NT2/D1 (cell line): ENCODE measurements around the gene ARSB.

Experiments
- DNase-seq: peaks from one replicate; pipeline ENCODE4 v3.0.0-alpha.2; 2011; ENCODE audit warnings: low read depth, low spot score
- H3K27me3 ChIP-seq: 2 replicates; pipeline ENCODE4 v1.6.0; 2011; ENCODE audit warnings: mild to moderate bottlenecking; ENCODE audit not compliant: insufficient read length, insufficient read depth
- H3K36me3 ChIP-seq: 2 replicates; pipeline ENCODE4 v1.6.1; 2011; ENCODE audit warnings: mild to moderate bottlenecking, low read length, mixed read lengths; ENCODE audit not compliant: insufficient read depth, insufficient read length
- H3K4me1 ChIP-seq: 2 replicates; pipeline ENCODE4 v1.5.1; 2011; ENCODE audit not compliant: insufficient read depth, insufficient read length
- H3K4me3 ChIP-seq: 2 replicates; pipeline ENCODE4 v1.5.1; 2011; ENCODE audit warnings: low read depth; ENCODE audit not compliant: insufficient read length
- H3K9ac ChIP-seq: 2 replicates; pipeline ENCODE4 v1.6.0; 2011; ENCODE audit warnings: low read depth; ENCODE audit not compliant: insufficient read length
- H3K9me3 ChIP-seq: 2 replicates; pipeline ENCODE4 v1.5.1; 2011; ENCODE audit warnings: mild to moderate bottlenecking, low read length; ENCODE audit not compliant: insufficient read depth
- SUZ12 ChIP-seq: IDR thresholded peaks from 2 replicates; pipeline ENCODE4 v1.6.1; 2011; ENCODE audit not compliant: insufficient read length, insufficient read depth; ENCODE audit errors: extremely low read depth
- YY1 ChIP-seq: IDR thresholded peaks from 2 replicates; pipeline ENCODE4 v1.6.1; 2011; ENCODE audit not compliant: insufficient read length, insufficient read depth
- ZNF274 ChIP-seq: IDR thresholded peaks from 2 replicates; pipeline ENCODE4 v1.6.1; 2011; ENCODE audit warnings: mild to moderate bottlenecking, low read depth, low read length

Gene ARSB

DNA sequence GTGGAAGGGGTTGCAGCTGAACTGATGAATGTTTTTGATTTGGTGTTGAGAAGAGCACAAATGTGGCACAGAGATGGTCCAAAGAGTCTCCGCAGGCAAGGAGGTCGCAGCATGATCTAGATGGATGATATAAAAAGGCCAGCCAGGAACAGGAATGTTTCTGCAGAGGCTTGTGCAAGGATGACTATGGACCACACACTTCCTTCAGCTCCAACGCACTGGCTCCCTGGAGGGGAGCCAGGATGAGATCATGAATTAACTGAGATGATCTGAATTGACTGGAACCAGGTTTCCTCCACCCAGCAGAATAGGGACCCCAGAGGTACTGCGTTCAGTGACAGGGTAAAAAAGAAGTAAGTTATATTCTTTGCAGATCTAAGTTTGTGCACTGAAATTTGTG is 89.0 kb downstream of the ARSB start:
- TF ChIP-seq YY1 (no peak), ZNF274 (no peak), SUZ12 (no peak)
- Histone ChIP-seq H3K9me3 (no peaks in the 10 kb centered on the region; the same call in 1 of the 2 replicates), H3K36me3 (no peaks in the 10 kb centered on the region), H3K4me1 (no peaks in the 10 kb centered on the region), H3K9ac (no peak overlapping the region), H3K27me3 (no peaks in the 10 kb centered on the region), H3K4me3 (no peak overlapping the region)
- DNase-seq: no peak

DNA sequence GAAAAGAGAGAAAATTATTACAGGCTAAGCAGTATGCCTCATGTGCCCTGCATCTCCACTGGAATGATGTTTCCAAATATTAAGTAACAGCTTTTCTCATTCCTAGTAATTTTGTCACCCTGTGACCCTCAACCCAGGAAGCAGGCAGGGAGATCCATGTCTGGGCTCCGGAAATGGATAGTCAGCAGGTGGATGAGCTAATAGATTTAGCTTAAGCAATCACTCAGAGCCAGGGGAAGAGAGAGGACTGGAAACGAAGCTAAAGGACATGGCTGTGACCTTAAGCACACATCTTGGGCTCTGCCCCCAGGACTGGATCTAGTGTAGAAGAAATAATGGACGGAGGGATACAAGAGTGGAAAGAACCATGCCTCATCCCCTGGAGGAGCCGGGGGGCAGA is 89.5 kb downstream of the ARSB start:
- no peak overlapping the region for H3K9ac ChIP-seq
- H3K27me3 ChIP-seq: no peaks in the 10 kb centered on the region
- H3K9me3 ChIP-seq: no peaks in the 10 kb centered on the region; the same call in 1 of the 2 replicates
- DNase-seq: no peak
- H3K36me3 ChIP-seq: no peaks in the 10 kb centered on the region
- H3K4me3 ChIP-seq: no peak overlapping the region
- no peaks in the 10 kb centered on the region for H3K4me1 ChIP-seq
- TF ChIP-seq YY1: no peak
- TF ChIP-seq SUZ12: no peak
- no peak for TF ChIP-seq ZNF274

DNA sequence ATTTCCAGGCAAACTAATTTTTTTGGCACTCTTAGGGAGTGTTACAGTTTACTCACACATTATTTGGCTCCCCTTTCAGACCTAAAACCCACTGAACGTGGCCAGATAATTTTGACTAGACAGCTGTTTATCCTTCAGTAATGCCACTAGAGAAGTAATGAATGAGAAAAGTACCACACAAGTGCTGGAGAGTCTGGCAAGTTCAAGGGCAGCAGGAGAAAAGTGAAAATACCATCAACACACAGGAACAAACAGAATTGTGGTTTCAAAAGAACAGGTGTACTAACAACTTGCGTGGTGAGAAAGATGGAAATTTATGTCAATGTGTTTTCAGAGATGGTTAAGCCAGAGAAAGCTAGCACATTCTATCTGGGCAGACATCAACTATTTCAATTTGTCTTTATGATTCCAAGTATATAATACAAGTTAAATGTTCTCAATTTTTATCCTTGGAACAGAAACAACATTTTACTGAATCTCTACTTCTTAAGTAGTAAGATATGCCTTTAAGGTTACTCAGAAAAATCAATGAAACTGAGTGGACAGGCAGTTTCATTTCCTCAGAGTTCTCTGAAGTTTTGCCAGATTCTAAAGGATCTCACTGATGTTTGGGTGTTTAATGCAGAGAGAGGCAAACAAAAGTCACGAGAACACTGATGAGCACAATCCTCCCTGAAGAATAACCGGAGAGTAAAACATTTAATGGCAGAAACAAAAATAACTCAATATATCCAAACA is 91.0 kb downstream of the ARSB start:
- DNase-seq: no peak
- TF ChIP-seq SUZ12: no peak
- TF ChIP-seq ZNF274: no peak
- no peak for TF ChIP-seq YY1
- H3K9ac ChIP-seq: no peak overlapping the region

DNA sequence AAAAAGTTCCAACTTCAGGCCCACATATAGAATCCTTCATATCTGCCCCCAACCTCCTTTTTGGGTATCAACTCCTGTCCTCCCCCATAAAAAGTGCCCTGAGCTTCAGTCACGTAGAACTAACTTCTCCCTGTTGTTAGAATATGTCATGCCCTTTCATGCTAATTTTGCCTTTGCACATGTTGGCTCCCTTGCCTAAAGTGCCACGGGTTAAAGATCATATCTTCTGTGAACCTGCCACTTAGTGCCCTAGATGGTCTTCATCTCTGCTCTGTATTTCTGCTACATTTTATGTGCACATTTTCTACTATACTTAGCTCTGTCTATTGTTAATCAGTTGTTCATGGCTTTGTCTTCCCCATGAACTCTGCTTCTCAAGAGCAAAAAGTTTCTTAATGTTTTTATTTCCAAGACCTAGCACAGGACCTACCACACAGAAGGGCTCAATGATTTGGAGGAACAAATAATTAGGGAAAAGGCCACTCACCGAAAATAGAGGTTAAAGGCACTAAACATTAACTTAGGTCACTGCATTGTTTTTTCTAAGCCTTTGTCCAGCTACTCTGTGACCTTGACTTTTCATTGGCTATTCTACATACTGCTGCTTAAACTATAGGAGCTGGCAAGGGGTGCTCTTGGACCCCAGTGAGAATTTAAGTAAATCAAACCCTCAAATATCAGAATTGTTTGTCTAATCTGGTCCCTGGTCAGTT is 94.3 kb downstream of the ARSB start:
- no peak for DNase-seq
- Histone ChIP-seq H3K36me3 (no peaks in the 10 kb centered on the region), H3K9ac (no peak overlapping the region), H3K27me3 (no peaks in the 10 kb centered on the region), H3K4me3 (no peak overlapping the region), H3K4me1 (no peaks in the 10 kb centered on the region), H3K9me3 (no peaks in the 10 kb centered on the region)
- TF ChIP-seq ZNF274 (no peak), SUZ12 (no peak), YY1 (no peak)

More for the DNA sequence above, 91.0 kb downstream of the ARSB start:
- Histone ChIP-seq H3K4me1 (no peaks in the 10 kb centered on the region), H3K27me3 (no peaks in the 10 kb centered on the region), H3K4me3 (no peak overlapping the region), H3K36me3 (no peaks in the 10 kb centered on the region), H3K9me3 (no peaks in the 10 kb centered on the region; the same call in 1 of the 2 replicates)

DNA sequence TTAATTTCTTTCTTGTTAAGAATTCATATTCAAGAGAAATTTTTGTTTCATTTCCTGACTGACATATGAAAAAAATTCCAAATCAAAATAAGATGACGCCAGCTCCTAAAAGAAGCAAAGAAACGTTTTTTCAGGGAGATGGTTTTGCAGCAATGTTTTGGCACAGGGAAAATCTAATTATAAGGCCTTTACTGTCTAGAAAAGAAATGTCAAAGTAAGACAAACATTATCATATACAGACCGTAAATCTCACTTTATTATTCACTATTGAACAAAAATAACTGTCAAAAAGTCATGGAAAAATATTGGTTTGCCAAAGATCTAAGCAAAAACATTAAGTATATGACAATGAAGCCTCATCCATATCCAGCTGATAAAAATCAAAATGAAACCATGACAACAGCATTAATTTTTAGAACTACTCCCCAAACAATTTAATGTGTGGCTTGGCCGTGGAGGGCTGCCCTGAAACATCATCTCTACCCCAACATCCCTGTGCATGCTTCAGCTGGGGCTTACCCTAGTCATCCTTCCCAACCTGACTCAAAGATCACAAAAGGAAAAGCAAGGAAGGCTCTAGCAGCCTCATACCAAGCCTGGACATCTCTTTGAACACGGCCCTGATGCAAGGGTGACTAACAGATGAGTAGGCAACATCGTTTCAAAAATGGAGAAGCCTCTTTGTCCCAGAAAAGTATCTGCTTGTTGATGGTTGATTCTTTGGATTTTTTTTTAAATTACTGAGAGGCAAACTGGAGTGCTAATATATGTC is 95.6 kb downstream of the ARSB start:
- no peaks in the 10 kb centered on the region for H3K27me3 ChIP-seq
- no peak overlapping the region for H3K9ac ChIP-seq
- no peaks in the 10 kb centered on the region for H3K4me1 ChIP-seq
- DNase-seq: no peak
- H3K4me3 ChIP-seq: no peak overlapping the region
- TF ChIP-seq ZNF274: no peak
- no peak for TF ChIP-seq YY1
- TF ChIP-seq SUZ12: no peak
- H3K9me3 ChIP-seq: no peaks in the 10 kb centered on the region
- no peaks in the 10 kb centered on the region for H3K36me3 ChIP-seq

DNA sequence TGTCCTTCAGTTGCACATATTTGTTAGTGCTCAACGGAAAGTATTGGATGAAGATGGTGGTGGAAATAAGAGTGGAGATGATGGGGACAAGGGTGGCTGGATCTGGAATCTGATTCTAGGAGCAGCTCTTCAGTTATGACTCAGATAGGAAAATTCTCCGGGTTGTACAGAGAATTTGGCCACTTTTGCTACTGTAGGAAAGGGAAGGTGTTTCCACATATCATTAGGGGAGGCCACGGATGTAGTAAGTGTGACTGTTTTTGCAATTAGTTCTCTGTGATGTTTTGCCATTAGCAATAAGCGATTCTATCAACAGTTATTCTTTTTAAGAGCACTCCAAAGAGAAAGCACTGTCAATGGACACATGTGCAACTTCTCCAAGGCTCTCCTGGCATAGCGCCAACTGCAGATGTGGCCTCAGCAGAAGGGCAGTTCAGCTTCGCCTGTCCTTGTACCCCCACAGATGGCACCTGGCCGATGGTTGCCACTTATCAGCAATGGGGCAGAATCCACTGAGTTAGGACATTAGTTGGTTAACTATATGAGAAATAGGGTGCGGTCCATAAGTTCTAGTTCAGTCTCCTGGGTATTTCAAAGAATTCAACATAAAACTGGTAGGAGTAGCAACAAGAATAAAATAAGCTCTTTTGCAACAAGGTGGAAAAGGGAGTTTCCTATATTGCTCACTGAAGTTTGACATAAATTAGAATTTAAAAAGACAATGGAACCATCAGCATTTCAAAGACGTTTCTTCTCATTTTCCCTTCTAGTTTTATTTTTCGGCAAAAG is 96.3 kb downstream of the ARSB start:
- H3K36me3 ChIP-seq: no peaks in the 10 kb centered on the region
- DNase-seq: no peak
- H3K9me3 ChIP-seq: no peaks in the 10 kb centered on the region
- H3K4me1 ChIP-seq: no peaks in the 10 kb centered on the region
- no peak for TF ChIP-seq YY1
- no peak for TF ChIP-seq ZNF274
- TF ChIP-seq SUZ12: no peak
- H3K4me3 ChIP-seq: no peak overlapping the region
- no peaks in the 10 kb centered on the region for H3K27me3 ChIP-seq
- no peak overlapping the region for H3K9ac ChIP-seq
